DMS153 treated with DMSO at 0.1 percent for 48 hours (cell line): ENCODE results near the gene P4HA3.

Source experiments
- DNase-seq: peaks from one replicate; lab custom pipeline; 2025; ENCODE audit not compliant: unreplicated experiment; lab: John Stamatoyannopoulos, UW

Gene P4HA3

GRCh38 chr11:74318241-74318932, 6.9 kb upstream of the P4HA3 start:
- DNase-seq, result no peak

- no peak for DNase-seq
Observed at GRCh38 chr11:74316772-74317505, 5.5 kb upstream of the P4HA3 start.

DNA sequence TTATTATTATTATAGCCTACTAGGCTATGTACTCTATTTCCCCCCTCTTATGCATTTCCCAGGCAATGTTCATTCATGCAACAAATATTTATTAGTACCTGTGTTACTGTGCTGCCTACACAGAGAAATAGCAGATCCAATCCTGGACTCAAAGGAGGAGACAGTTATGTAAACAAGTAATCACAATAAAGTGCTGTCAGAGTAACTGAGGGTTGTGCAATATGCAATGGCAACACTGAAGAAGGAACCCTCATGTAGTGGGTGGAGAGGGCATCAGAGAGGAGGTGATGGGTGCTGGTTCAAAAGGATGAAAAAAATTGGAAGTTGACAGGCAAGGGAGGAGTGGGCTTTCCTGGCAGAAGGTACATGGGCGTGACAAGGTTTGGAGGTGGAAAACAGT, 886 bp upstream of the P4HA3 start:
- no peak for DNase-seq

- DNase-seq, result no peak
Observed at GRCh38 chr11:74310857-74311256, 583 bp downstream of the P4HA3 start.

DNA sequence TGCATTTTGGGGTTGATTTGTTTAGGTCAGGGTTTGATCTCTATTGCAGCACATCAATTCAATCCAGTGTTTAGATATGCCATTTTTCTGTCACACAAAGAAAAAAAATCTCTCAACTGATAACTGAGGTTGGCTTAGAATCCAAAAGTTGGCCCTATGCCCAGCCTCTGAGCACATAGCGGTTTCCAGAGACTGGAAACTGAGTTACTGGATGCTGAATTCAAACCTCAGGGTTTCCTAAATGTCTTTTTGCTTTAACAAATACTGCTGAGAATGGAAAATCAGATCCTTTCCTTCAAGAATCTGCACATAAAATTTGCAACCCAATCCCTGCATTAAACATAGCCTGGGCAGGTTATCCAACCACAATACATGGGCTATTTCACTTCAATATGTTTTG, 4.0 kb downstream of the P4HA3 start:
- no peak for DNase-seq

GRCh38 chr11:74306435-74307175, 4.8 kb downstream of the P4HA3 start:
- DNase-seq, result no peak

DNA sequence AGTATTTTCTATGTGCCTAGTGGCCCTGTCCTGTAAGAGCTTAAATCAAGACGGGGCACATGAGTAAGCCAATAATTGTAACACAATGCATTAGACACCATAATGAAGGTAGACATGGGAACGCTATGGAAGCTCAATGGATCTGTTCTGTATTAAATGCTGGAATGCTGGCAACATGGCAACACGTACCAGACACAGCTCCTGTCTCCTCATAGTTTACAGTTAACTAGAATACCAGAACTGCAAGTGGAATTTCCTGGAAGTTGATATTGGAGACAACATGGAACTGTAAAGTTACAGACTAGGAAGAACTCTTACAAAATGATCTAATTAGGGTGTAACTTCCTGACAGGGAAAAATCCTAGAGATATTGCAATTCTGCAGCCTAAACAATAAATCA, 12.4 kb downstream of the P4HA3 start:
- DNase-seq, result no peak

DNA sequence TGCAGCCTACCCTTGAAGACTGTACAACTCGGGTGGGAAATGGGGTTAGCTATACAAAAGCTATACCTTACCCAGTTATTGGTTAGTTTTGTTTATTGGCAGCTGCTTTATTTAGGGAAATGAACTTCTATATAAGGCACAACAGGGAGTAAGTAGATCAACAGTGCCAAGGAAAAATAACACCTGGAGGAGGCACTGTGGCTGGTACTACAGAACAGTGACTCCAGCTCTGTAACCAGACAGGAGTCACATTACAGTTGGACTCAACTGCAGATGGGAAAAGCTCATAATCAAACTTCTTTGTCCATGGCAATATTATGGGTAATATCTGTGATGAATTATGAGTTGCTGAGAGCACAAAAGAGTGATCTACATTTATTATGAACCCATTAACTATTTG, 14.0 kb downstream of the P4HA3 start:
- no peak for DNase-seq

GRCh38 chr11:74288911-74289310, 22.5 kb downstream of the P4HA3 start:
- no peak for DNase-seq

DNA sequence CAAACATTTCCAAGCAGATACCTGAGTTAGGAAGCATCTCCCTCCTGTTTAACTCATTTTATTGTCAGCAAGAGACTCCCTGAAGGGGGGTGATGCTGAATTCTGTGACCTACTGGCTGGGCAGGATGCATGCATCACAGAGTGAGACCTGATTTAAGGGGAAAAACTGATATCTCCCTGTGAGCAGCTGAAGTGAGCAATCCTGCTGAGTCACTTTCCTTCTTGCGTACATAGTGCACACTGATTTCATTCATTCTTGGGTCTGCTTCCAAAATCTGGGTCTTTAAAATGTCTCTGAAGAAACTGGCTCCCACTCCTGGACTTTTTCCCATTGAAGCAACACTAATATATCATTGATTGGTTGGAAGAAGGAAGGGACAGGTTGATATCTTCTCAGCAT, 23.3 kb downstream of the P4HA3 start:
- no peak for DNase-seq

GRCh38 chr11:74284466-74284865, 27.0 kb downstream of the P4HA3 start:
- no peak for DNase-seq

DNA sequence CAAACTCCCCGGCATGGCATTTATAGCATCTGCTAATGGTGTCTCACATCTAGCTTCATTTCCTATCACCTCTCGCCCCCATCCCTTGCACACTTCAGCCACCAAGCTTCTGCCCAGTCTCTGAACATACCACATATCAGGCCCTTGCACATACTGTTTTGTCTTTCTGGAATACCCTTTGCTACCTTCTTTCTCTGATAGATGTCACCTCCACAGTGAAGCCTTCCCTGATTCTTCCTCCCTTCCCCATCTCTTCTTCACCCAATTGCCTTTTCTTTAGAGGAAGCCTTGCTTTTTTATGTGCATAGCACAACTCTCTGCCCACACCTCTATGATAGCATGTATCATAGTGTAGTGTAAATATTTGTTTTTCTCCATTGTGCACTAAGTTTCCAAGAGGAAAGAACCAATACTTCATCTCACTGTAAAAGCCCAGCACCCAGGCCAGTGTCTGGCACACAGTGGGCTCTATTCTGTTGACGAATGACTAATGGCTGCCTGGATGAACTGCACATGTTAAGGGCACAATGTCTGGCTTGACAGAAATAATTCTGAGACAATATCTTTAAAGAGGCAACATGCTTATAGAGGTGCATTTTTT, 27.8 kb downstream of the P4HA3 start:
- no peak for DNase-seq

GRCh38 chr11:74282914-74283371, 28.5 kb downstream of the P4HA3 start:
- DNase-seq, result no peak

DNA sequence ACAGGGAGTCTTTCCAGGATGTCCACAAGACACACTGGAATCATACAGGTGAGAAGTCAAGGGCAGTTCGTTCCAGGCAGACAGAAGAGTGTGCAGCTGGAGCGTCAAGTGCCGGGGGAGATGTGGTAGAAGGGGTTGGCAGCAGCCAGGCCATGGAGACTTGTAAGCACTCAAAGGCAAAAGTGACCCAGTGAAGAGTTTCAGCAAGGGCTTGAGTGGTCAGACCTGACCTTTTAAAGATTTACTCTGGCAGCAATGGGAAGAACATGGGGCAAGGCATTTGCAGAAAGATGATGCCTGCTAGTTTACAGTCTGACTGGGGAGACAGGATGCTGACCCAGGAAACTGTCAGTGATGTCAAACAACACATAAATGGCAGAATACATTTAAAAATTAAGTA, 29.0 kb downstream of the P4HA3 start:
- no peak for DNase-seq

- DNase-seq, result no peak
Observed at GRCh38 chr11:74280494-74280893, 30.9 kb downstream of the P4HA3 start.

GRCh38 chr11:74279256-74279655, 32.2 kb downstream of the P4HA3 start:
- no peak for DNase-seq

- DNase-seq, result no peak
Observed at GRCh38 chr11:74278721-74279161, 32.7 kb downstream of the P4HA3 start.

GRCh38 chr11:74278103-74278502, 33.3 kb downstream of the P4HA3 start:
- DNase-seq, result no peak

DNA sequence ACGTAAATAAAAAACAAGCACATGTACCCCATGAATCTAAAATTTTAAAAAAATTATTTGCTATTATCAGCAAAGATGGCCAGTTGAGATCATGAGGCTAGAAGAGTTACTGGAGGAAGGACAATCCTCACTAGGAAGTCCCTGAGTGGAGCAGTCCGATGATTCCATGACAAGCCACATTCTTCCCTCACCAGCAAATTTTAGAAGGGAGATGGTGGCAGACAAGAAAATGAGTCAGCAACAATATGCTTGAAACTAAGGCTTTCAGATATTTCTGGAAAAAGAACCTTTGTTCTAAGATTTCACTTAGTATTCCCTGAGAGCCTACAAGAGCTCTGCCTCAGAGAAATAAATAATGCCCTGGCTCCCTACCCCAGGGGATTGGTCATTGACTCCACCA, 34.9 kb downstream of the P4HA3 start:
- no peak for DNase-seq

GRCh38 chr11:74272276-74272675, 39.2 kb downstream of the P4HA3 start:
- no peak for DNase-seq

- no peak for DNase-seq
Observed at GRCh38 chr11:74269161-74269811, 42.2 kb downstream of the P4HA3 start.
